HG03025 (cell line): Measurements from ENCODE around the gene PCGF3.

Experiments
- ATAC-seq: cut with Tn5 transposase; IDR thresholded peaks from one replicate; pipeline ENCODE4 v1.9.1; 2021; ENCODE audit warnings: mild to moderate bottlenecking, moderate library complexity; ENCODE audit not compliant: unreplicated experiment, low FRiP score

PCGF3 gene

GRCh38 chr4:815464-816146, 110.0 kb downstream of the PCGF3 start:
- no peak for ATAC-seq

GRCh38 chr4:818106-818921, 112.7 kb downstream of the PCGF3 start:
- ATAC-seq: no peak

GRCh38 chr4:819401-820229, 114.0 kb downstream of the PCGF3 start:
- ATAC-seq: no peak
